ENCODE data around the gene TRMT44.
"Not testable (repeated sequence)": the region's sequence is repeated elsewhere in the genome, so short reads cannot be mapped to it uniquely, and the experiment has no call there.

Gene TRMT44

DNA sequence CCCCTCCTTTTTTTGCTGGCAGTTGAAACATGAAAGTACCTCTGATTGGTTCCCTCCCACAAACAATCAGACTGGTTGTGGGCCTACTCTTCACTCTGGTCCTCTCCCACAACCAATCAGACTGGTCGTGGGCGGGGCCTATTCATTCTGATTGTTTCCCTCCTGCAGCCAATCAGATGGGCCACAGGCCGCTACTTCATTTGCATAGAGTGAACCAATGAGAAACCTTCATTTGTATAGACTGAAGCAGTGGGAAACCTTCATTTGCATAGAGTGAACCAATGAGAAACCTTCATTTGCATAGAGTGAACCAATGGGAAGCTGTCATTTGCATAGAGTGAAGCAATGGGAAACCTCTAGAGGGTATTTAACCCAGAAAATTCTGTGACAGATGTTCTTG lies 55.2 kb downstream of the TRMT44 start:
- DNase-seq: no peak

- DNase-seq: no peak
Measured at GRCh38 chr4:8497762-8498161, 57.2 kb downstream of the TRMT44 start.

GRCh38 chr4:8500966-8501365 lies 60.4 kb downstream of the TRMT44 start:
- DNase-seq: no peak

DNA sequence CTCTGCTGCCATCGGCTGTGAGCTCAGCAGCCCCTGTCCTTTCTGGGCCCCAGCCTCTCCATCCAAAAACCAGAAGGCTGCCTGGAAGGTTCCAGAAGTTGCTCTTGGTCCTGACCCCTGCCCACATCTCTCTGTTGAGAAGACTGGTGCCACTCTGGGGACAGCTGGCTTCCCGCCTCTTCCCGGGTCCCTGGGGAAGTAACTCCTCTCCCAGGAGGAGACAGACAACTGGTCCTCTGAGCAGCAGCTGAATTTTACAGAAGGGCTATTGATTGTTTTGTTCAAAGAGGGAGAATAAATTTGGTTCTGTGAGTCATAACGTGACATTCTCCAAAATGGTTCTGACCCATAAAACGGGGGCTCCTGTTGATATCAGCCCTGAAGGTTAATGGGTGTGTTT lies 61.2 kb downstream of the TRMT44 start:
- no peak for DNase-seq

- DNase-seq: no peak
Measured at GRCh38 chr4:8502371-8502770, 61.8 kb downstream of the TRMT44 start.

DNA sequence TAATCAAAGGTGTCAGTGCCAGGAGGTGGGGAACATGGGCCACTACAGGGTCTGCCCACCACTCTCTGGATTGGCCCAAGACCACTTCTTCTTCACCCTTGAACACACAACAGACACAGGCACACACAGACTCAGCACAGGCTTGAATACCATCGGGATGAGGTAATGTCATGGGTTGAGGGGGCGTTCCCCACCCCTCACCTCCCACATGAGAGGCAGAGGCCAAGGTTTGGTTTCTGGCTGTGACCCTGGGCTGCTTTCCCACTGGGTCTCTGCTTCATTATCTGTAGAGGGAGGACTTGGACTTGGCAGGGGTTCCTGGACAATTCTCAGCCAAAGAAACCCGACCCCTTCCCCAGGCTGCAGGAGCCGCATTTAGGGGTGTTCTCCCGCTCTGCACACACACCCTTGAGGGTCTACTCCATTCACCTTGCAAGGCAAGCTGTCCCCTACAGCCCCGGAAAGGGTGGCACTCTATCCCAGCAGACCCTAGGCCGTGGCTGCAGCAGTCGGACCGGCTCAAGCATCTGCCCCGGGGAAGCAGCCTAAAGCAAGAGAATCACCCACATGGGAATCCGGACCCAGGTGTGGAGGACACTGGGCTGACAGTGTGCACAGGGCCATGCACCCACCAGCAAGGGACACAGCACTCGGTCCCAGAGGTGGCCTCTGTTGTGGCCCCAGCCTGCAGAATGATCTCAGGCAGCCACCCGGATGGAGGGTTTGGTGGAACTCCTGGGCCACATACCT lies 62.4 kb downstream of the TRMT44 start:
- DNase-seq: no peak

- no peak for DNase-seq
Measured at GRCh38 chr4:8503801-8504200, 63.2 kb downstream of the TRMT44 start.

DNA sequence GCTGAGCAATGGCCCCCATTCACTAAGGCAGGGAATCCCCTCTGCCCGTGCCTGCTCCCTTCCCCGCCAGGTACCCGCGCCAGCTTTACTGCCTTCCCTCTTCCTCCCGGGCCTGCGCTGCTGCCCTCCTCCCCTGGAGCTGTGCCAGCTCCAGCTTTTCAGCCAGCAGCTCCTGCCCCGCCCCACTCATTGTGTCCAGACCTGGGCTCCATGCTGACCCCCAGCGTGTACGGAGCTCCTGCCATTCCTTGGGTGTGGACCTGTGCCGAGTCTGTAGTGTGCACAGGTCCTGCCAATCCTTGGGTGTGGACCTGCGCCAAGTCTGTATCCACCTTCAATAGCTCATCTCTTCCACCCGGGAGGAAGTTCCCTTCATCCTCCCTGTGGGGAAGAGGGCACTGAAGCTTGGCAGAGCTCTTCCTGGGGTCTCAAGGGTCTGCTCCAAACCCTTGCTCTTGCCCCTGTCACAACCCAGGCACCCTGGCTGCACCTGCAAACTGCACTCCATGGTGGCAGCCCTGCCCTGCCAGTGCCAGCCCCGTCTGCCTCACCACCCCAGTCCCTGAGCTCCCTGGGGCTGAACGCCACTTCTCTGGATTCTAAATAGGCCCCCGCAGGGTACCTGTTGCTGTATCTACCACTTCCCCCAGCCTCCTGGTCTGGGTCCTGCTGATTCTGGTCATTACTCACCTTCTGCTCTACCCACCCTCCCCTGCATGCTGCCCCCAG lies 63.9 kb downstream of the TRMT44 start:
- peak; percentile 70 for DNase-seq

- no peak for DNase-seq
Measured at GRCh38 chr4:8505229-8505628, 64.7 kb downstream of the TRMT44 start.

GRCh38 chr4:8506006-8506372 lies 65.4 kb downstream of the TRMT44 start:
- no peak for DNase-seq

DNA sequence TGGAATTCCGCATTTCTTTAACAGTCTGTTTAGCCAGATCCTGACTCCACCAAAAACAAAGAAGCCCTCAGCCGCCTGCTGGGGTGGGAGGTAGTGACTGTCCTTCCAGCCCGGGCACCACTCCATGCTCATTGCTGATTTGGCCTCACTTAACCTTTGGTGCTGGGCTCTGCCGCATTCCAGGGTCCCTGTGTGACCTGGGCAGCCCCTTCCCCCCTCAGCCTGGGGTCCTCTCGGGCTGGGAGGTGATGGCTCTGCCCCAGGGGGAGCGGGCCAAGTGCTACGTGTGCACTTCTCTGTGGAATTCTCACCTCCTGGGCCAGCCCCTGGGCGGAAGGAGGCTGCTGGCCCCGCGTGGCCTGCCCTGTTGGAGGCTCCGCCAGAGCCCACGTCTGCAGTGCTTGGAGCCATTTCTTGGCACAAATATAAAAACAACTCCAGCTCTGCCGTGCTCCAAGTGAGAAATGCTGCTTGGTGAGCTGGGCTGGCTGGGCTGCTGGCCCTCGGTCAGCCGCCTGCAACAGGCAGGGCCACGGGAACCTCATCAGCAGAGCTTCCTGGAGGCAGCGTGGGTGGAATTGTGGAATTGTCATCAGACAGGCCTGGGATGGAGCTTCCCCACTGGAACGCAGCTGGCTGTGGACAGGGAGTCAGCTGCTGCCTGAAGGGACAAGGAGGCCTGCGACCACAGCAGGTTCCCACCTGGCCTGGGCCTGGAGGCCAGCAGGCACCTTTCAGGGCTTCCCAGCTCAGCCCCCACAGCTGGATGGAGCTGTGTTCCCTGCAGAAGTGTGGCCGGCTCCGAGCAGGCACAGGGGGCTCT lies 66.0 kb downstream of the TRMT44 start:
- no peak for DNase-seq

DNA sequence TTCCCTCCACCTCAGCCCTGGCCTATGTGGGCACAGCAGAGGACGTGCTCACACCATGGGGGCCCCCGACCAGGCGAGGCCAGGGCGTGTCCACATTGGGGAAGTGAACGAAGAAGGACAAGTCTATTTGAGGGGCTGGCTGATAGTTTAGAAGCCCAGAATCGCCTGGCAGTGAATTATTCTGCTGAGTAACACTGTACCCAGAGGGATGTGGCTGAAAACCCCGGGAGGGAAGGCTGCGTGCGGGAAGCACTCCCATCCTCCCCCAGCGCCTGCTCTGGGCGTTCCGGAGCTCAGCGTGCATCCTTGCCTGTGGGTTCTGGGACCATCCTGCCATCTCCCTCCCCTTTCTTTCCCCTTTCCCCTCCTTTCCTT lies 66.6 kb downstream of the TRMT44 start:
- DNase-seq: no peak

DNA sequence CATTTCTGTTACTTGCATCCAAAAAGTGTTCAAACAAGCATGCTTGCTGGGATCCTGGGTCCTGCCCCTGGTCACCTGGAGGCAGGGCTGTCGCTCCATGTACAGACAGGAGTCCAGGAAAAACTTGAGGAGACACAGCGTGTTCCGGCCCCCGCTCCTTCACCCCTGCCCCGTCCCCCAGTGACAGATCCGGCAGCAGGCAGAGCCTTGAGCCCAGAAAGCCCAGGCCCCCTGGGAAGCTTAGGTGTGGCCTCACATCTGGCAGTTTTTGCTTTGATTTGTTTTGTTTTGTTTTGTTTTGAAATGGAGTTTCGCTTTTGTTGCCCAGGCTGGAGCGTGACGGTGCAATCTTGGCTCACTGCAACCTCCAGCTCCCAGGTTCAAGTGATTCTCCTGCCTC lies 67.0 kb downstream of the TRMT44 start:
- no peak for DNase-seq

- no peak for DNase-seq
Measured at GRCh38 chr4:8508266-8508665, 67.7 kb downstream of the TRMT44 start.

DNA sequence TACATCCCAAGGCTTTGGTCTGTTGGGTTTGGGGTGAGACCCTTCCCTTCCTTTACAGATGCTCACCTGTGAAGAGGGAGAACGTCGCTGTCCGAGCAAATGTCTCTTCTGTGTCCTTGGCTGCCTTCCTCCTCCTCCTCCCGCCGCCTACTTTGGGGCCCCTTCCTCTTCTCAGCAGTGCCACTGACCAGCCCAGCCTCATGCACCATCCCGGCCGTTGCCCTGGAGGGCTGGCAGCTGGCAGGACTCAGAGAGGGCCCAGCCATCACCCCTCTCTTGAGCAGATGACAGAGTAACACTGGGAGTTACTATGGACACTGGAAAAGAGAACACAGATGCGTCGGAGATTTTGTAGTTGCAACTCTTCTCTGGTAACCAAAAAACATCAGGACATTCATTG lies 68.2 kb downstream of the TRMT44 start:
- DNase-seq: no peak

GRCh38 chr4:8509311-8509950 lies 68.9 kb downstream of the TRMT44 start:
- DNase-seq: no peak

DNA sequence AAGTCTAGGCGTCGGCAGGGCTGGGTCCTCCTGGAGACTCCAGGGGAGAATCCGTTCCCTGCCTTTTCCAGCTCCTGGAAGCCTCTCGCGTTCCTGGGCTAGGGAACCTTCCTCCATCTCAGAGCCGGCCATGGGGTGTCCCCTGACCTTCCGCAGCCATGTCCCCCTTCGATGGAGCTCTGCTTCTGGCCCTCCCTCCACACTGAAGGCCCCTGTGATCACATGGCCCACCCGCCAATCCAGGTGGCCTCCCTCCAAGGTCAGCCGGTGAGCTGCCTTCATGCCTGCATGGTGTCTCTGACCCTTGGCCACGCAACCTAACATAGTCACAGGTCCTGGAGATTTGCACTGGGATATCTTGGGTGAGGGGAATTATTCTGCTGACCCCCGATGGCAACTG lies 69.6 kb downstream of the TRMT44 start:
- no peak for DNase-seq

DNA sequence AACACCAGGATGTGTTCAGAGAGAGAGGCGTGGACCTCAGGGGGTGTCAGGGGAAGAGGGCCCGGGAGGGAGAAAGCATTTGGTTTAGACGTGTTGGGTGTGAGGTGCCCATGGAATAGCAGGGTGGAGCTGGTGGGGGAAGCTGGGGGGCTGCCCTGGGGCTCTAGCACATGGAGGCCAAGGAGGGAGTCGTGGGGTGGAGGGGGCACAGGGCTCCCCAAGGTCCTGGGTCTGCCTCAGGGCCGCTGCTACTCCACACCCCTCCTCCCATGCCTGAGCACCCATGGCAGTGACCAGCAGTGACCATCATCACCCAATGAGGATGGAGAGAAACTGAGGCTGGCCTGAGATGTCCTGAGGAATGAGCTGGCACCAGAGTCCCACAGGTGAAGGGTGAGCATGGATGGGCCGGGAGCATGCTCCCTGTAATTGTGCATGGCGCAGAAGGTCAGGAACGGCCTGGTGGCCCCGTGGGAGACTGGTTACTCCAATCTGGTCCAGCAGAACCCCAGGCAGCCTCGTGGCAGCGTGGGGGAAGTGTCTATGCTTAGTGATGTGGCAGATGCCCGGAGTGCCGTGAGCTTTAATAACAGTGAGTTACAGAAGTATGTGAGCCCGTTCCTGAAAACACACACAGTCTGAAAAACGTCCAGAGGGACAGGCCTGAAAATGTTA lies 70.2 kb downstream of the TRMT44 start:
- DNase-seq: no peak

- DNase-seq: no peak
Measured at GRCh38 chr4:8512510-8512909, 71.9 kb downstream of the TRMT44 start.

- DNase-seq: not testable (repeated sequence)
Measured at GRCh38 chr4:8513080-8513479, 72.5 kb downstream of the TRMT44 start.

- DNase-seq: no peak
Measured at GRCh38 chr4:8513931-8514330, 73.4 kb downstream of the TRMT44 start.

DNA sequence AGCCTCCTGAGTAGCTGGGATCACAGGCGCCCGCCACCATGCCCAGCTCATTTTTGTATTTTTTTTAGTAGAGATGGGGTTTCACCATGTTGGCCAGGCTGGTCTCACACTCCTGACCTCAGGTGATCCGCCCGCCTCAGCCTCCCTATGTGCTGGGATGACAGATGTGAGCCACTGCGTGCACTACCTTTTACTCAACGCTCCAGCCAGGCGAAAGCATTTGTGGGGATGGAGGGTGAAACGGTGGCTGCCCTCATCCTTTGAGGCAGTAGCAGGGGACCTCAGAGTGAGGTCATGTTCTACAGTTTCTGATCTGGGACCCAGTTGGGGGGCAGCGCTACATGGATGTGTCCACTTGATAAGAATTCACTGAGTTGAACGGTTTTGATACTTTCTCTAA lies 73.8 kb downstream of the TRMT44 start:
- DNase-seq: no peak
